ENCODE results near the gene NHLH2.
A peak's percentile ranks its signal among the peaks of the same experiment; 100 is the strongest.

NHLH2 gene

DNA sequence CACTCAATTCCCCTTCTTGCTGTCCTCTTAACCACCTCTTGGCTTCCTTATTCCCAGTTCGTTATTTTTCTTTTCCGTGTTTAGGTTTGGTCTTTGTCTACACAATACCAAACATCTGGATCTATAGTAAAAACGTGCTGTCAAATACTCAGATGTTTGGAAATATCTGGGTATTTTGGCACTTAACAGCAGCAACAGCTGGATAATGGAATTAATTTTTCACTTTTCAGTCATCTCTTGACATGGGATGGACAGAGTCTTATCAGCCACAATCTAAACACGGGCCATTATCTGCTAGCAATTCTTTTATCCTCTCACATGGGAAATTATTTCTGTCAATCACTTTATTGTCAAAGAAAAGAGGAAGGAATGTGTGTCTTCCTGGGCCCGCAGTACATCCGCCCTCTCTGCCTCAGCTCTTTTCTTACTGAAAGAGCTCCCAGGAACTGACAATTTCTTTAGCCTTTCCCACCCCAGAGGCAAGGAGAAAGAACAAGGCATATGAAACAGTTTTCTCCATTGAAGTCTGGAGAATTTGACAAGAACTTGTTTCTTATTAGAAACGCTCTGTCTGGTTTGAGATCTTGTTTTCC, 13.4 kb downstream of the NHLH2 start:
- ATAC-seq (no peak), DNase-seq (no peak)
- Mint-ChIP-seq H3K4me1 (peaks cover 14% of the 10 kb centered on the region), H3K27ac (no peak overlapping the region), H3K4me3 (peak overlapping the region; percentile 70 to 74), H3K27me3 (peaks cover 88% of the 10 kb centered on the region), H3K9me3 (no peaks in the 10 kb centered on the region)

DNA sequence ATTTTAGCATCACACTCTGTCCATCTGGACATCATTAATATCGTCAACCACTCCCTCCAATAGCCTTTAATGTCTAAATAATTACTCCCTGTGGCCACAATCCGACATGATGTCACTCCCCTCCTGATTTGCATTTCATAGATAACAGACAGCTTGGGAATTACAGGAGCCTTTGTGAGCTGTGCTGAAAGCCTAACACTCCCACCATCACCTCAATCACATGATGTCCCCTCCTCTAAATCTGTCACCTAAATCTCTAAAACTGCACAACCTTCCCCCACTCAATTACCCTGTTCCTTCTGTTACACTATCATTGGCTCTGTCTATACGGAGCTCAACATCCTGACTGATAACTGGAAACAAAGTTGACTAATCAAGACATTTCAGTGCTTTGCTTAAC, 14.3 kb downstream of the NHLH2 start:
- Mint-ChIP-seq H3K9me3 (no peaks in the 10 kb centered on the region), H3K4me3 (no peak overlapping the region), H3K27ac (no peak overlapping the region), H3K4me1 (peaks cover 14% of the 10 kb centered on the region), H3K27me3 (peaks cover 78% of the 10 kb centered on the region)
- no peak for DNase-seq
- no peak for ATAC-seq

GRCh38 chr1:115822117-115822516, 18.8 kb downstream of the NHLH2 start:
- H3K27ac Mint-ChIP-seq = no peak overlapping the region
- H3K9me3 Mint-ChIP-seq = no peaks in the 10 kb centered on the region
- ATAC-seq (no peak), DNase-seq (no peak)
- H3K27me3 Mint-ChIP-seq = peaks cover 37% of the 10 kb centered on the region
- H3K4me3 Mint-ChIP-seq = no peak overlapping the region
- no peaks in the 10 kb centered on the region for H3K4me1 Mint-ChIP-seq

DNA sequence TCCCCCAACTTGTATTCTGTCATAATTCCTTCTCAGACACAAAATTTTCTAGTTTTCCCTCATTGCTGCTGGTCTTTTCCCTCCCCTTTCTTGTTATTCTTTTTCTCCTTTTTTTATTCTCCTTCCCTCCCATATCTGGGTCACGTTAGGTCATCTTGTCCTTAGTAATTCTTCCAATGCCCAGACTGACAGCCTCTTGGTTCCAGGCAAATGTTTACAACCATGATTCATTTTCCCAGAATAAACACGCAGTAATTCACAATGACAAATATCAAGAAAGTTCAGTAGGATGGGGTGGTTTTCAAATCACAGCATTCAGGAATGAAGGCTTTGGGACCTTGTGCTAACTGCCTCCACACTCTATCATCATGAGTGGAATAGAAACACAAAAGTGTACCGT, 25.2 kb downstream of the NHLH2 start:
- H3K27ac Mint-ChIP-seq = no peak overlapping the region
- H3K9me3 Mint-ChIP-seq = no peaks in the 10 kb centered on the region
- H3K4me3 Mint-ChIP-seq = no peak overlapping the region
- ATAC-seq (no peak), DNase-seq (no peak)
- no peaks in the 10 kb centered on the region for H3K4me1 Mint-ChIP-seq
- H3K27me3 Mint-ChIP-seq = peaks cover 28% of the 10 kb centered on the region

- H3K9me3 Mint-ChIP-seq = no peaks in the 10 kb centered on the region
- no peak for ATAC-seq
- no peaks in the 10 kb centered on the region for H3K4me1 Mint-ChIP-seq
- no peak for DNase-seq
- H3K27me3 Mint-ChIP-seq = peaks cover 28% of the 10 kb centered on the region
- H3K27ac Mint-ChIP-seq = no peak overlapping the region
- no peak overlapping the region for H3K4me3 Mint-ChIP-seq
Observed at GRCh38 chr1:115814685-115815398, 26.1 kb downstream of the NHLH2 start.

- Mint-ChIP-seq H3K4me3 (no peak overlapping the region), H3K27ac (no peak overlapping the region), H3K27me3 (peaks cover 28% of the 10 kb centered on the region), H3K4me1 (no peaks in the 10 kb centered on the region), H3K9me3 (no peaks in the 10 kb centered on the region)
- DNase-seq (no peak), ATAC-seq (peak; percentile 9)
Observed at GRCh38 chr1:115813727-115814126, 27.2 kb downstream of the NHLH2 start.

GRCh38 chr1:115811140-115811828, 29.6 kb downstream of the NHLH2 start:
- no peaks in the 10 kb centered on the region for H3K4me1 Mint-ChIP-seq
- ATAC-seq (peak; percentile 37), DNase-seq (no peak)
- no peak overlapping the region for H3K4me3 Mint-ChIP-seq
- H3K27me3 Mint-ChIP-seq = peaks cover 40% of the 10 kb centered on the region
- H3K27ac Mint-ChIP-seq = no peak overlapping the region
- no peaks in the 10 kb centered on the region for H3K9me3 Mint-ChIP-seq

DNA sequence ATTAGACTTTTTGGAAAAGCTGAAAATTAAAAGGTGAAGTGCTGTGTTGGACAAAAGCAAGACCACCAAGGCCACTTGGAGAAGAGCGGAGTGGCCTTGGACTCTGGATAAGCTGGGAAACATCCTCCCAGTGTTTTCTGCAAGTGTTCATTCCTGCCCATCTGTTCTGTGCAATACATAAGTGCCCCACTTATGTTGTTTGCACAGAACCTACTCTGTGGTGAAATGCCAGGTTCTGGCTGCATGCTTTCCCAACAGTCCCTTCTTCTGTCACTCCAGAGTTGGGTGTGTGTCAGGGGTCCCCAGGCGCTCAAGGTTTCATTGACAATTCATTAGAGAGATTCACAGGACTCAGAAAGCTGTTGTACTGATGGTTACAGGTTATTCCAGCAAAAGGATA, 30.3 kb downstream of the NHLH2 start:
- H3K4me3 Mint-ChIP-seq = no peak overlapping the region
- no peak for DNase-seq

DNA sequence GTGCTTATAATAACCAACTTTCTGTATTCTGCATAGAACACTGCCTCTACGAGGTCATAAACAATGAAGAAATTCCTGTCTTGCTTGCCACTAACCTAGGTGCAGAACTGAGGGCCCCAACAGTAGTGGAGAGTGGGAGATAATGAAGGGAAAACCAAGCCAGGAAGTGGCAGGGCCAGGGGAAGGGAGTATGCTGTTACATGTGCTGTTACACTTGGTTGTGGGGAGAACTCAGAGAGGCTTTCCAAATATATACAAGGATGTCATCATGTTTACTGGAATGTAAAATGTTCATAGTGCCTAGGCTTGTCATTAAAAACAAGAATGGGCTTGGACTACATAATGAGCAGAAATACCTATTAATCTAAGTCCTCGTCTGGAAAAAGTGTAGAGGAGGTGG, 31.1 kb downstream of the NHLH2 start:
- no peaks in the 10 kb centered on the region for H3K4me1 Mint-ChIP-seq
- ATAC-seq = no peak
- H3K4me3 Mint-ChIP-seq = no peak overlapping the region
- DNase-seq = no peak
- H3K9me3 Mint-ChIP-seq = no peaks in the 10 kb centered on the region
- peaks cover 27% of the 10 kb centered on the region for H3K27me3 Mint-ChIP-seq
- H3K27ac Mint-ChIP-seq = peak overlapping the region in 1 of 2 donors; percentile 15

More for the DNA sequence above, 30.3 kb downstream of the NHLH2 start:
- Mint-ChIP-seq H3K9me3 (no peaks in the 10 kb centered on the region), H3K4me1 (no peaks in the 10 kb centered on the region), H3K27me3 (peaks cover 35% of the 10 kb centered on the region), H3K27ac (no peak overlapping the region)
- ATAC-seq = no peak

- Mint-ChIP-seq H3K9me3 (no peaks in the 10 kb centered on the region), H3K27me3 (peaks cover 24% of the 10 kb centered on the region), H3K4me3 (no peak overlapping the region), H3K4me1 (no peaks in the 10 kb centered on the region), H3K27ac (peak overlapping the region in 1 of 2 donors; percentile 22)
- ATAC-seq (no peak), DNase-seq (no peak)
Observed at GRCh38 chr1:115809076-115809475, 31.9 kb downstream of the NHLH2 start.

GRCh38 chr1:115807723-115808122, 33.2 kb downstream of the NHLH2 start:
- Mint-ChIP-seq H3K27me3 (peaks cover 13% of the 10 kb centered on the region), H3K4me3 (no peak overlapping the region), H3K9me3 (no peaks in the 10 kb centered on the region), H3K27ac (no peak overlapping the region), H3K4me1 (no peaks in the 10 kb centered on the region)
- ATAC-seq (peak; percentile 76), DNase-seq (peak; percentile 36 to 39)

GRCh38 chr1:115805597-115805996, 35.3 kb downstream of the NHLH2 start:
- peaks cover 12% of the 10 kb centered on the region for H3K27me3 Mint-ChIP-seq
- DNase-seq (no peak), ATAC-seq (no peak)
- no peak overlapping the region for H3K27ac Mint-ChIP-seq
- no peaks in the 10 kb centered on the region for H3K9me3 Mint-ChIP-seq
- H3K4me1 Mint-ChIP-seq = no peaks in the 10 kb centered on the region
- H3K4me3 Mint-ChIP-seq = no peak overlapping the region

DNA sequence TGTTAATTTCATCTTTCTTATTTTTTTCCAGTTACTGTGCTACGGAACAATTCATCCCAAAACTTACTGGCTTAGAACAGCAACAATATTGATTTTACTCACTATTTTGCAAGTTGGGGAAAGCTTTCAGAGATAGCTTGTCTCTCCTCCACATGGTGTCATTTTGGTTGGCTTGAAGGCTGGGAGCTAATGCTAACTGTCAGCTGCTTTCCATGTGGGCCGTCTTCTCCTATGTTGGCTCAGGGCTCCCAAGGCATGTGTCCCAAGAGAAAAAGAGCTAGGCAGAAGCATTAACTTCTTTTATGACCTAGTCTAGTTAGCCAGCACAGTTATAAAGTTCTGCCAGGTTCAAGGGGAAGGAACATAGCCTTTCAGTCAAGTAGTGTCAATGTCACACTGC, 38.5 kb downstream of the NHLH2 start:
- DNase-seq (no peak), ATAC-seq (no peak)
- Mint-ChIP-seq H3K27me3 (peaks cover 18% of the 10 kb centered on the region), H3K27ac (no peak overlapping the region), H3K9me3 (no peaks in the 10 kb centered on the region), H3K4me1 (no peaks in the 10 kb centered on the region), H3K4me3 (no peak overlapping the region)

DNA sequence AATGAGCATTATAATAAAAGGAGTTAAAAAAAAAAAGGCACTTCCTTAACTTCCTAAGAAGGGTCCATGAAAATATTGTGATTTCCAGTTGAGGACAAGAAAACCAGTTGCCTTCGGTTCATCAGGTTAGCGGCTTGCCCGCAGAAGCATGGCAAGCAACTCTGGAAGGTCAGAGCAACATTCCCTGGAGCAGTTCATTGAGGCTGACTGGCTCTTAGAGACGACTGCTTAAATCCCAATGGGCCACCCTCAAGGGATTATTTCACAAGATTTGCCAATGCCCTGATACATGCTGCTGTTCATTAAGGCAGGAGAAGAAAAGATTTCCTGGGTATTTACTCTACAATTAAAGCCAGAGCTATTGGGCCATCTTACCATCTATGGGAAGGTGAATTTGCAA, 43.4 kb downstream of the NHLH2 start:
- no peak for DNase-seq
- H3K4me1 Mint-ChIP-seq = no peaks in the 10 kb centered on the region
- peaks cover 37% of the 10 kb centered on the region for H3K27me3 Mint-ChIP-seq
- no peak for ATAC-seq
- H3K9me3 Mint-ChIP-seq = no peaks in the 10 kb centered on the region
- H3K4me3 Mint-ChIP-seq = no peak overlapping the region
- no peak overlapping the region for H3K27ac Mint-ChIP-seq

DNA sequence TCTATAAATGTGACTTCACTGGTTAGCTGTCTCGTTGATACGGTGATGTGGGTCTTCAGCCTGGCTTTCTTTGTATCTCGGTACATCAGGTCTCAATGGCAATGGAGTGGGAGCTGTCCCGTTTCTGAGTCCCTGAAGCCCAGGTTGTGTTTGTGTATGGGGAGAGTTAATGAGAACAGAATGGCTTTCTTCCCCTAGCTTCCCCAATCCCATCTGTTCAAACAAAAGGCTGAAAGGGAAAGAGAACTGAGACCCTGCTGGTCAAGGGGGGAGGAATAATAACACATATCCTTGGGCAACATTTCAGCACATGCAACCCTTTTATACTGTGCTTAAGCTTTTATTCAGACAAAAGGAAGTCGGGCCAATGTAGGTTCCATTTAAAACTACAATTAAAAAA, 44.0 kb downstream of the NHLH2 start:
- Mint-ChIP-seq H3K4me3 (no peak overlapping the region), H3K9me3 (no peaks in the 10 kb centered on the region), H3K27me3 (peaks cover 43% of the 10 kb centered on the region), H3K4me1 (no peaks in the 10 kb centered on the region), H3K27ac (no peak overlapping the region)
- ATAC-seq (no peak), DNase-seq (no peak)

DNA sequence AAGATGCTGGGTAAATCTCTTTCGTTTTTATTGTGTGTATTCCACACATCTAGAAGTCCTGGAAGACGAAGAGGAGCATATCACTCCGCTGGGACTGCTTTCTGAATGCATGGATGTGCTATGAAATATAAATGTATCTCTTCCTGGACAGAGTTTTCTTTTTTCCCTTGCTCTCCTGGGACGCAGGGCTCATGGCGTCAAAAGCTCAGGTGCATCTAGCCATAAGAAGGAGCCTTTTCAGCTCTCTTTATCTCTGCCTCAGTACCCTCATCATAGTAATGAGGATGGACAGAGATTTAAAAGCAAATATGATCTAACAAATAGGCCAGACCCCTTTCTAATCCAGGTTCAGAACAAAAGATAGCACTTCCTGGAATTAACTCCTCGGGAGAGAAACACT, 44.9 kb downstream of the NHLH2 start:
- no peak overlapping the region for H3K4me3 Mint-ChIP-seq
- DNase-seq (no peak), ATAC-seq (no peak)
- H3K4me1 Mint-ChIP-seq = no peaks in the 10 kb centered on the region
- H3K27me3 Mint-ChIP-seq = peaks cover 43% of the 10 kb centered on the region
- no peak overlapping the region for H3K27ac Mint-ChIP-seq
- no peaks in the 10 kb centered on the region for H3K9me3 Mint-ChIP-seq

Measured in stimulated activated naive CD8-positive, alpha-beta T cell treated with anti-CD3 and anti-CD28 coated beads, Interleukin-15, amount 100 ng/mL, for 72 hours (primary cell).